Fibroblast of villous mesenchyme (primary cell): ENCODE measurements around the gene TAF15. TPM values are rescaled to one million over a fixed set of nuclear protein-coding genes. Genes with fewer than 3 reads are reported as not detected.
A peak's percentile ranks its signal among the peaks of the same experiment; 100 is the strongest.

Experiments used
- DNase-seq: peaks from one replicate; pipeline ENCODE4 v3.0.0-alpha.2; 2010; ENCODE audit warnings: low read depth
- H3K4me3 ChIP-seq: 2 replicates; pipeline ENCODE4 v1.5.1; 2011; ENCODE audit warnings: low read depth, mild to moderate bottlenecking, low read length
- total RNA-seq: library from RNA; depleted of rRNA; stranded (reverse); fragments of >200 nt; gene quantifications from 2 replicates; pipeline ENCODE4 v1.2.3, GENCODE V29; 2012
- TF ChIP-seq, protein P1 (sequence below): IDR thresholded peaks from 2 replicates; pipeline ENCODE4 v1.5.1; 2012; ENCODE audit warnings: low read depth, mild to moderate bottlenecking, low read length; ENCODE audit not compliant: insufficient read depth

Gene TAF15
- total RNA-seq, 1 donor, result 47.1 TPM

DNA sequence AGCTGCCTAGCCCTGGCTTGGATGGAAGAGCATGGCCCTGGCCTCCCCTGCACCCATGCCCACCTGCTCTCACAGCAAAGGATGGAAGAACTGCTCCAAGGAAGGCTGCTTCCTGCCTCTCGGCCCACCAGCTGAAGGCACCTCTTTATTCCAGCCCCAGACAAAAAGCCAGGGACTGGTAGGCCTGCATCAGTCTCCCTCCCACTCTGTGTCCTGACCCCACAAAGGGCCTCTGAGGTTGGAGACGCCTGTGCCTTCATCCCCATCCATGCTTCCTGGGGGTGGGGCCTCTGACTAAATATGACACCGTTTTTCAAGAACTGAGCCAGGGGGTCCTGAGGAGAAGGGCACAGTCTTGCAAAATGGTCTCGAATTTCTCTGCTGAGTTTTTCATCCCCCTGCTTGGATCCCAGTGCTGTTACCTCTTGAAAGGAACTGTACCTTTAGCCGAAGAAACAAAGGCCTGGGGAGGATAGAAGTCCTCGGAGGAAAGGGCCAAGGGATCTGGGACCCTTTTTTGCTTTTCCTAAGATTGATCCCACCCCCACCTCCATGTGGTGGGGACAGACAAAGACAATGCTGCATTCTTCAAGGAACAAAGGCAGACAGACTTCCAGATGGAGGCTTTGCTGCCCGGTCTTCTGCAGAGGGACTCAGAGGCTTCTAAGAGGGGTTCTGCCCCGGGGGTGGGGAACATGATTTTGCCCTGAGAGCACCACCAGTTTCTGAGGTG is 43.4 kb upstream of the TAF15 start:
- no peak for DNase-seq
- TF ChIP-seq, protein P1, sequence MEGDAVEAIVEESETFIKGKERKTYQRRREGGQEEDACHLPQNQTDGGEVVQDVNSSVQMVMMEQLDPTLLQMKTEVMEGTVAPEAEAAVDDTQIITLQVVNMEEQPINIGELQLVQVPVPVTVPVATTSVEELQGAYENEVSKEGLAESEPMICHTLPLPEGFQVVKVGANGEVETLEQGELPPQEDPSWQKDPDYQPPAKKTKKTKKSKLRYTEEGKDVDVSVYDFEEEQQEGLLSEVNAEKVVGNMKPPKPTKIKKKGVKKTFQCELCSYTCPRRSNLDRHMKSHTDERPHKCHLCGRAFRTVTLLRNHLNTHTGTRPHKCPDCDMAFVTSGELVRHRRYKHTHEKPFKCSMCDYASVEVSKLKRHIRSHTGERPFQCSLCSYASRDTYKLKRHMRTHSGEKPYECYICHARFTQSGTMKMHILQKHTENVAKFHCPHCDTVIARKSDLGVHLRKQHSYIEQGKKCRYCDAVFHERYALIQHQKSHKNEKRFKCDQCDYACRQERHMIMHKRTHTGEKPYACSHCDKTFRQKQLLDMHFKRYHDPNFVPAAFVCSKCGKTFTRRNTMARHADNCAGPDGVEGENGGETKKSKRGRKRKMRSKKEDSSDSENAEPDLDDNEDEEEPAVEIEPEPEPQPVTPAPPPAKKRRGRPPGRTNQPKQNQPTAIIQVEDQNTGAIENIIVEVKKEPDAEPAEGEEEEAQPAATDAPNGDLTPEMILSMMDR, result no peak
- H3K4me3 ChIP-seq, result no peak overlapping the region

DNA sequence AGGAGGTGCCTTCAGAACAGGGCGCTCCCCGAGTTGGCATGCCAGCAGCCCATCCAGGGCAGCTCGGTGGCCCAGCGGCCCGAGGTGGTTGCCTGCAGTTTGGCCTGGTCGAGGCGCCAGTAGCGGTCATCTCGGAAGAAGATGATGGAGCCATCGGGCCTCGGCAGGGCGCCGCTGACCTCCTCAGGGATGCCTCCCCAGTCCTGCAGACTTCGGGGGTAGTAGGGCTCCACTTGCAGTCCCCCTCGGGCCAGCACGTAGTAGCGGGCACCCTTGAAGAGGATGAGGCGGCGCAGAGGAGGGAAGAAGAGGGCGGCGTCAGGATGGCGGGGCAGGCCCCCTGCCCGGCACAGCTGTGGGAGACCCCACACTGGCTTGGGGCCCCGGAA is 42.8 kb upstream of the TAF15 start:
- H3K4me3 ChIP-seq, result no peak overlapping the region
- TF ChIP-seq, protein P1, result no peak
- DNase-seq, result no peak

DNA sequence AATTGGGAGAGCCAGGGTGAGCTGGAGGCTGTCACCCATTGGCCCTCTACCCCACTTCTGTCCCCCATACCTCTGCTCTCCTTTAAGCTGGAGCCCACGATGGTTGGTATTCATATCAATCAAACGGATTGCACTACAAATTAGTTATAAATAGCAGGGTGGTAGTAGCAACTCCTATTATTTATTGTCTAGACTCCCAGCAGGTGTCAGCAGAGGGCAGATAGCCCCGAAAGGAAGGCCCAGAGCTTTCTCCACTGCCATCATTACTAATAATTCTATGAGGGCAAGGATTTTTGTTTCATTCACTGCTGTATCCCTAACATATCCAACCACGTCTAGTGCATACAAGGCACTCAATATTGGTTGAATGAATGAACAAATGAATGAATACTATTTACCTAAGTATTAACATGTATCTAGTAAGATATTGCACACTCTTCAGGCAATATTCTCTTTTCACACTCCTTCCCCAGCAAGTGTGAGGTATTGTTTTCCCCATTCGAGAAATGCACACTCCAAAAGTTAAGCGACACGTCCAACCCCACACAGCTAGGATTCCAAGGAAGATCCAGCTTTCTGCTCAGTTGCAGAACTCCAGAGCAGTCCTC is 42.3 kb upstream of the TAF15 start:
- TF ChIP-seq, protein P1, result peak; percentile 67
- H3K4me3 ChIP-seq, result no peak overlapping the region
- peak; percentile 62 for DNase-seq

DNA sequence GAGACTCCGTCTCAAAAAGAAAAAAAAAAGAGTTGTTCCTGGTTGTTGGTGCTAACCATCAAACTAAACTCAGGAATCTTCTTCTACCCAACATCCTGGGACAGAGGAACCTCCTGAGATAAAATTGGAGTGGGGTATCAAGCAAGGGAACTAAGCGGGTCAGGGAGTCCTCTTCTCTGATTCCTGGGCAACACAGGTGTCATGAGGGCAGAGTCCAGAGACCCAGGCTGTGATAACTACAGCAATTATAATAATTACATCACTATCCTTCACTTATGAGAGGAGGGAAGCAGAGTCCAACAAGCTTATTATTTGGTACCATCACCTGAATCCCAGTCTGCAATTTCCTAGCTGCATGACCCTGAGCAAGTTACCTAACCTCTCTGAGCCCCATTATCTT is 40.5 kb upstream of the TAF15 start:
- TF ChIP-seq, protein P1, result no peak
- no peak overlapping the region for H3K4me3 ChIP-seq
- DNase-seq, result no peak

DNA sequence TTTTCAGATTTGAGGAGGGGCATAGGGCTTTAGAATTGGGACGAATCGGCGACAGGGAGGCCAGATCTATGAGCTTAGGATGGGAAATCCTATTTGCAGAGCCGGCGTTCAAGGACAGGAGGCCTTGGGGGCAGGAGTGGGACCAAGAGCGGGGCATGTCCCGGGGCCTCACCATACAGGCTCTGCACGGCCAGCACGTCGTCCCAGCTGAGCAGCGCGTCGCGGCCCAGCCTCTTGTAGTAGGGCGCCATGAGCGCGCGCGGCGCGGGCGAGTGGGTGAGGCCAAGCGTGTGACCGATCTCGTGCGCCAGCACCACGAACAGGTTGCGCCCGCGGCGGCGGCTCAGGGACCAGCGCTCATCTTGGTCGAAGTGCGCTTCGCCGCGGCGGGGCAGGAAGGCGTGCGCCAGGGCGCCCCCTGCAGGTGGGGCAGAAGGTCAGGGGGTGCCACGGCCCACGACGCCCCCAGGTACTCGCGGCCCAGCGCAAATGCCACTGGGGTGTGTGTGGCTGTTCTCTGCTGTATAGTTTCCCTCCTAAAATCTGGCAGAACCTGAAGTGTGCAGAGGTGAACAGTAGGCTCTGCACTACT is 39.3 kb upstream of the TAF15 start:
- no peak for DNase-seq

DNA sequence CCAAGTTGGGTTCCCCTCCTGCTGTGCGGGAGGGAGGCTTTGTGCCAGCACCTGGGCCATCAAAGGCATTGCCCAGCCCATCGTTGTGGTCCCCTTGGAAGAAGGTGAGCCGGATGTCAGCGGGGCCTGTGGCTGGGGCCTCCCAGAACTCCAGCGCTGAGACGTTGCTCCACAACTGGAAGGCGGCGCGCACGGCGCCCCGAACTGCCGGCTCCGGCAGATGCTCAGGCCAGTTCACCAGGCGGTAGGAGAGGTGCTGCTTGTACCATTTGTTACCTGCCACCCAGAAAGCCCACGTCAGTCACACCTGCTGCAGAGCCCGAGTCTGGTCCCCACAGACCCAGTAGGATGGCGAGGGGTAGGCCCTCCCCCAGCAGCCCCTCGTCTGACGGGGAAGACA is 36.2 kb upstream of the TAF15 start:
- TF ChIP-seq, protein P1, result no peak
- no peak overlapping the region for H3K4me3 ChIP-seq
- no peak for DNase-seq

More for the DNA sequence above, 39.3 kb upstream of the TAF15 start:
- TF ChIP-seq, protein P1, result peak; percentile 17
- H3K4me3 ChIP-seq, result no peak overlapping the region
